22Rv1 (cell line): ENCODE data around the gene MRPL45.

Experiments
- ZFX ChIP-seq: fragments of 450-650 bp; IDR thresholded peaks from 2 replicates; pipeline ENCODE4 v1.6.1; 2017; ENCODE audit warnings: antibody characterized with exemption, borderline replicate concordance
- TF ChIP-seq, protein P1 (sequence below): fragments of 450-650 bp; IDR thresholded peaks from 2 replicates; pipeline ENCODE4 v1.5.1; 2017; ENCODE audit warnings: mild to moderate bottlenecking

DNA sequence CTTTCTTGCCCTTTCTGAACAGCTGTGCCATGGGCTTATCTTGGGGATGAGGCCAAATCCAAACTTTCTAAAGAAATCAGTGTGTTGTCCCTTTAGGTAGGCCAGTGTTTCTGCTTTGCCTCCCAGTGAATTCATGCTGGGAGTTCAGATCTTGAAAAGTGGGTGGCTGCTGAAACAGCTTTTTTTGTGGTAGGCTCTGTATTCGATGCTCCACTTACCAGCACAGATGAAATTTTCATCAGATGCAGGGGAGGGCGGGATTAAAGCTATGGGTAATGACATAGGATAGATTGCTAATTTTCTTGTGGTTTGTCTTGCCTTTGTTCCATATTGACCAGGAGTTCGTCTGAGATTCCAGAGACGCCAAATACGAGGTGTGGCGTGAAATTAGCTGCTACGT lies 57.5 kb downstream of the MRPL45 start:
- TF ChIP-seq, protein P1, sequence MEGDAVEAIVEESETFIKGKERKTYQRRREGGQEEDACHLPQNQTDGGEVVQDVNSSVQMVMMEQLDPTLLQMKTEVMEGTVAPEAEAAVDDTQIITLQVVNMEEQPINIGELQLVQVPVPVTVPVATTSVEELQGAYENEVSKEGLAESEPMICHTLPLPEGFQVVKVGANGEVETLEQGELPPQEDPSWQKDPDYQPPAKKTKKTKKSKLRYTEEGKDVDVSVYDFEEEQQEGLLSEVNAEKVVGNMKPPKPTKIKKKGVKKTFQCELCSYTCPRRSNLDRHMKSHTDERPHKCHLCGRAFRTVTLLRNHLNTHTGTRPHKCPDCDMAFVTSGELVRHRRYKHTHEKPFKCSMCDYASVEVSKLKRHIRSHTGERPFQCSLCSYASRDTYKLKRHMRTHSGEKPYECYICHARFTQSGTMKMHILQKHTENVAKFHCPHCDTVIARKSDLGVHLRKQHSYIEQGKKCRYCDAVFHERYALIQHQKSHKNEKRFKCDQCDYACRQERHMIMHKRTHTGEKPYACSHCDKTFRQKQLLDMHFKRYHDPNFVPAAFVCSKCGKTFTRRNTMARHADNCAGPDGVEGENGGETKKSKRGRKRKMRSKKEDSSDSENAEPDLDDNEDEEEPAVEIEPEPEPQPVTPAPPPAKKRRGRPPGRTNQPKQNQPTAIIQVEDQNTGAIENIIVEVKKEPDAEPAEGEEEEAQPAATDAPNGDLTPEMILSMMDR, result no peak
- no peak for TF ChIP-seq ZFX
